LNCAP (cell line): ENCODE measurements around the gene TDRD3.

Experiments
- CTCF ChIP-seq: fragments of 450-650 bp; IDR thresholded peaks from 2 replicates; pipeline ENCODE4 v1.5.1; 2017; ENCODE audit warnings: mild to moderate bottlenecking

TDRD3 gene

GRCh38 chr13:60448907-60449510 lies 52.0 kb downstream of the TDRD3 start:
- peak; percentile 64 for TF ChIP-seq CTCF

GRCh38 chr13:60453490-60453889 lies 56.5 kb downstream of the TDRD3 start:
- TF ChIP-seq CTCF: no peak

GRCh38 chr13:60454425-60454824 lies 57.4 kb downstream of the TDRD3 start:
- TF ChIP-seq CTCF: no peak

- no peak for TF ChIP-seq CTCF
These were observed 66.8 kb downstream of the TDRD3 start for GRCh38 chr13:60463787-60464186.

GRCh38 chr13:60467098-60467497 lies 70.1 kb downstream of the TDRD3 start:
- TF ChIP-seq CTCF: no peak

- TF ChIP-seq CTCF: no peak
These were observed 82.3 kb downstream of the TDRD3 start for GRCh38 chr13:60479273-60479672.

- TF ChIP-seq CTCF: no peak
These were observed 85.0 kb downstream of the TDRD3 start for GRCh38 chr13:60482012-60482411.

GRCh38 chr13:60484865-60485264 lies 87.8 kb downstream of the TDRD3 start:
- TF ChIP-seq CTCF: no peak
